SK-N-MC (cell line): Measurements from ENCODE around the gene GLCE.

ENCODE experiments used
- DNase-seq: peaks from one replicate; pipeline ENCODE4 v3.0.0-alpha.2; 2011; ENCODE audit warnings: low read depth, low spot score
- H3K27ac ChIP-seq: fragments of 200-600 bp; sonication (generic); 2 replicates; pipeline ENCODE4 v1.5.1; 2016; ENCODE audit warnings: mixed run types
- H3K36me3 ChIP-seq: fragments of 200-600 bp; sonication (generic); 2 replicates; pipeline ENCODE4 v1.6.1; 2017; ENCODE audit warnings: antibody characterized with exemption, low read length, mixed read lengths; ENCODE audit not compliant: insufficient read depth
- H3K4me3 ChIP-seq: fragments of 200-600 bp; sonication (generic); 2 replicates; pipeline ENCODE4 v1.5.1; 2016
- H3K9ac ChIP-seq: fragments of 200-600 bp; sonication (generic); 2 replicates; pipeline ENCODE4 v1.8.0; 2017; ENCODE audit warnings: mixed run types, mixed read lengths; ENCODE audit not compliant: insufficient read length
- H3K9me3 ChIP-seq: fragments of 200-600 bp; sonication (generic); 2 replicates; pipeline ENCODE4 v1.6.1; 2017; ENCODE audit warnings: low read depth, mild to moderate bottlenecking, antibody characterized with exemption, low read length, moderate library complexity, mixed read lengths
- EZH2 ChIP-seq: fragments of 200-600 bp; sonication (generic); IDR thresholded peaks from one replicate; pipeline ENCODE4 v1.6.1; 2017; ENCODE audit warnings: antibody characterized with exemption
- FOXP2 ChIP-seq: optimal IDR thresholded peaks from 2 replicates; pipeline ENCODE3; 2011; ENCODE audit warnings: mild to moderate bottlenecking, moderate library complexity; ENCODE audit not compliant: insufficient read depth; ENCODE audit errors: extremely low read length, control extremely low read depth
- POLR2AphosphoS5 ChIP-seq: IDR thresholded peaks from 2 replicates; pipeline ENCODE4 v1.6.1; 2012; ENCODE audit warnings: mild to moderate bottlenecking, low read depth, low read length, borderline replicate concordance

The GLCE gene

GRCh38 chr15:69170597-69170996, 10.2 kb downstream of the GLCE start:
- Histone ChIP-seq H3K4me3 (no peak overlapping the region), H3K27ac (0 out of 2 replicates have a peak overlapping the region, but pooled peaks have one; percentile 38), H3K9ac (no peak overlapping the region), H3K9me3 (no peaks in the 10 kb centered on the region), H3K36me3 (peaks cover 4% of the 10 kb centered on the region; the same call in 1 of the 2 replicates)
- TF ChIP-seq EZH2 = no peak
- TF ChIP-seq FOXP2 = no peak
- TF ChIP-seq POLR2AphosphoS5 = no peak
- no peak for DNase-seq

DNA sequence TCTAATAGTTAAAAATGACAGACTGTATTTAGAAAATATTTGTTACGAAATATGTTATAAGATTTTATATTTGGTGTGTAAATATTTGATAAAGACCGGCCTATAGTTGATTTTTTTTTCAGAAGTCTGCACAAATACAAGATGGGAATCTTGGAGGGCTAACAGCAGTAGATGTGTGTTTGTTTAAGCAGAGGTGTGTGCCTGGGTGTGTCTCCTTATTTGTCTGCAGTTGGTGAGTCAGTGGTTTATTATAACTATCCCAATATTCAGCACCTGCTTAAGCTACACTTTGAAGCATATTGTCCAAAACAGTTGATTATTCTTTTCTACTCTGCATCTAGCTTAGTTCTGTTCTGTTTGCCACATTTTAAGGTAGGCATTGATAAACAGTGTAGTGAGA, 12.4 kb downstream of the GLCE start:
- Histone ChIP-seq H3K27ac (no peak overlapping the region), H3K36me3 (peaks cover 4% of the 10 kb centered on the region; the same call in 1 of the 2 replicates), H3K4me3 (no peak overlapping the region), H3K9me3 (no peaks in the 10 kb centered on the region; the same call in 1 of the 2 replicates), H3K9ac (no peak overlapping the region)
- no peak for DNase-seq
- no peak for TF ChIP-seq FOXP2
- TF ChIP-seq EZH2 = no peak
- TF ChIP-seq POLR2AphosphoS5 = no peak

DNA sequence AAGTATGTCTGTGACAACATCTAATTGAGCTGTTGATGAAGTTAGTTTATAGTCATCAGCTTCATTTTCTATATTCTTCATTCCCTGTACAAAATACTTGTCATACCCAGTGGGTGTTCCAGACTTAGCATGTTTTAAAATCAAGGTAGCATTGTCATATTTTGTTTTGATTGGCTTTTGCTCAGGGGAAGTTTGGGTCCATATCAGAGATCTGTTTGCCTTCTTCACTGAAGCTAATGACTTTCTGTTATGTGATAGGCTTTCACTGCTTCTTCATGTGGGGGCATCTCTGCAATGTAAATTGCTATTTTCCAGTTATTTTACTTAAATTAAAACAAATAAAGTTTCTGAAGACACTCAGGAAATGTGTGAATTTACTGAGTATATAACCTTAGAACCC, 15.1 kb downstream of the GLCE start:
- no peak for DNase-seq
- no peak overlapping the region for H3K4me3 ChIP-seq
- no peaks in the 10 kb centered on the region; the same call in 1 of the 2 replicates for H3K9me3 ChIP-seq
- TF ChIP-seq FOXP2 = no peak
- TF ChIP-seq EZH2 = no peak
- TF ChIP-seq POLR2AphosphoS5 = no peak
- no peak overlapping the region for H3K9ac ChIP-seq
- no peaks in the 10 kb centered on the region for H3K36me3 ChIP-seq
- H3K27ac ChIP-seq = no peak overlapping the region

DNA sequence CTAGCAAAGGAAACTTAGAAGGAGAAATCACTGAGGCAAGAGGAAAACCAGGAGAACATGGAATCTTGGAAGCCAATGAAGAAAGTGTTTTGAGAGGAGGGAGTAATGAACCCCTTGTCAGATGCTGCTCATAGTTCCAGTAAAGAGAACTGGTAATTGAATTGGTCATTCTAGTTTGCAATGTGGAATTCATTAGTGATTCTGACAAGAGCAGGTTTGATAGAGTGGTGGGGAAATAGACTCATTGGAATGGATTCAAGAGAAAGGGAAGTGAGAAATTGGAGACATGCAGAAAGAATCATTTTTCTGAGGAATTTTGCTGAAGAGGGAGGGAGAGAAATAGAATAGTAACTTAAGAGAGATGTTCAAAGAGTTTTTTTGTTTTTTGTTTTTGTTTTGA, 21.0 kb downstream of the GLCE start:
- Histone ChIP-seq H3K36me3 (no peaks in the 10 kb centered on the region), H3K27ac (no peak overlapping the region), H3K9ac (no peak overlapping the region), H3K9me3 (no peaks in the 10 kb centered on the region; the same call in 1 of the 2 replicates), H3K4me3 (no peak overlapping the region)
- DNase-seq = no peak
- TF ChIP-seq EZH2 = no peak
- TF ChIP-seq FOXP2 = no peak
- TF ChIP-seq POLR2AphosphoS5 = no peak

DNA sequence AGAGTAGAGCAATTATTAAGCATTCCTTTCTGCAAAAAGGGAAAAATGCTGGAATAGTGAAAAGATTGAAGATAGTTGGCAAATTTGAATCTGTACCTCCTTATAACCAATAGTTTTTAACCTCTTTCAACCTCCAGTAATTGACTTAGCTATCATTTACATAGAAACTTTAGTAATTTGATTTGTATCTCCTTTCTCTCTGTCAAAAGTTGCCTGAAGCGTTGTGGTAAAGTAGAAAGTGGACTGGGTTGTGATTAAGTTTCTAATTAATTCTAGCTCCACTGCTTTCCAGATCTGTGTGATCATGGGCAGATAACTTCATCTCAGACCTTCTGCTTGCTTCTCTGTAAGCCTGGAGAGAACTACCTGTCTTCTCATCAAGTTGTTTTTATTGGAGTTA, 24.8 kb downstream of the GLCE start:
- Histone ChIP-seq H3K36me3 (peaks cover 6% of the 10 kb centered on the region), H3K9me3 (no peaks in the 10 kb centered on the region), H3K9ac (no peak overlapping the region), H3K27ac (peak overlapping the region; percentile 63; the same call in 1 of the 2 replicates), H3K4me3 (no peak overlapping the region)
- TF ChIP-seq EZH2 (no peak), FOXP2 (no peak), POLR2AphosphoS5 (no peak)
- no peak for DNase-seq

DNA sequence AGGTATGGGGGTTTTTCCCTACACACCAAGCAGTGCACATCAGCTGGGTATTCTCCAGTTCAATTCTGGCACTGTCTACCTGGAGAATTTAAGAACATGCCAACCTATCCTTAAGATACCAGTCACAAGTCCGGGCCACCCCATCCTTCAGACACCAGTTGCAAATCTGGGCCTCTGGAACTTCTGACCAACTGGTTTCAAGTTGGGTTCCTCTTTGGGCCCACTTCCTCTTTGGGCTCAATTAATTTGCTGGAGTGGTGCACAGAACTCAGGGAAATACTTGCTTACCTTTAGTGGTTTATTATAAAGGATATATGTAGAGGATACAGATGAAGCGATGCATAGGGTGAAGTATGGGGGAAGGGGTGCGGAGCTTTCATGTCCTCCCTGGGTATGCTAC, 25.3 kb downstream of the GLCE start:
- peaks cover 6% of the 10 kb centered on the region for H3K36me3 ChIP-seq
- no peak overlapping the region for H3K9ac ChIP-seq
- H3K9me3 ChIP-seq = no peaks in the 10 kb centered on the region
- no peak overlapping the region for H3K4me3 ChIP-seq
- TF ChIP-seq EZH2 (no peak), POLR2AphosphoS5 (no peak), FOXP2 (no peak)
- DNase-seq = no peak
- H3K27ac ChIP-seq = no peak overlapping the region

DNA sequence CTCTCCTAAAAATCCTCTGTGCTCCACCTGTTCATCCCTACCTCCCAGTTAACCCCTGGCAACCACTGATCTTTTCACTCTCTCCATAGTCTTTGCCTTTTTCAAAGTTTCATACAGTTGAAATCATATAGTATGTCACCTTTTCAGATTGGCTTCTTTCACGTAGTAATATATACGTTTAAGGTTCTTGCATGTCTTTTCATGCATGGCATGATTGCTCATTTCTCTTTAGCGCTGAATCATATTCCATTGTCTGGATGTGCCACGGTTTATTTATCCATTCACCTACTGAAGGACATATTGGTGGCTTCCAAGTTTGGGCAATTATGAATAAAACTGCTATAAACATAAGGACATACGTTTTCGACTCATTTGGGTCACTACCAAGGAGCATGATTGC, 28.7 kb downstream of the GLCE start:
- H3K27ac ChIP-seq = no peak overlapping the region
- H3K9me3 ChIP-seq = no peaks in the 10 kb centered on the region; the same call in 1 of the 2 replicates
- H3K4me3 ChIP-seq = no peak overlapping the region
- peaks cover 6% of the 10 kb centered on the region for H3K36me3 ChIP-seq
- TF ChIP-seq EZH2 (no peak), POLR2AphosphoS5 (no peak), FOXP2 (no peak)
- H3K9ac ChIP-seq = no peak overlapping the region
- DNase-seq = no peak

- Histone ChIP-seq H3K9ac (no peak overlapping the region), H3K27ac (no peak overlapping the region), H3K4me3 (no peak overlapping the region), H3K9me3 (no peaks in the 10 kb centered on the region; the same call in 1 of the 2 replicates), H3K36me3 (peaks cover 6% of the 10 kb centered on the region)
- TF ChIP-seq FOXP2 (no peak), EZH2 (no peak), POLR2AphosphoS5 (no peak)
- DNase-seq = no peak
Observed at GRCh38 chr15:69190091-69190490, 29.7 kb downstream of the GLCE start.

DNA sequence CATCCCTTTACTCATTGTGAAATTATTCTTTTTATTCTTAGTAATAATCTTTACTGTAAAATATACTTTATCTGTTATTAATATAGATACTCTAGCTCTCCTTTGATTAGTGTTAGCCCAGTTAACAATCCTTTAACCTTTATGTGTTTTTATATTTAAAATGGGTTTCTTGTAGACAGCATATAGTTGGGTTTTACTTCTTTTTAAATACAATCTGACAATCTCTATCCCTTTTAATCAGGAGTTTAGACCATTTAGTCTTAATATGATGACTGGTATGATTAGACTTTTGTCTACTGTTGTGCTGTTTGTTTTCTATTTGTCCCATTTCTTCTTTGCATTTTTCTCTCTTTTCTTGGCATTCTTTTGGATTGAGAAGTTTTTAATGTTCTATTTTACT, 30.1 kb downstream of the GLCE start:
- no peak for DNase-seq
- Histone ChIP-seq H3K9me3 (no peaks in the 10 kb centered on the region; the same call in 1 of the 2 replicates), H3K9ac (no peak overlapping the region), H3K4me3 (no peak overlapping the region), H3K27ac (no peak overlapping the region), H3K36me3 (peaks cover 6% of the 10 kb centered on the region)
- TF ChIP-seq FOXP2 = no peak
- TF ChIP-seq POLR2AphosphoS5 = no peak
- TF ChIP-seq EZH2 = no peak
